ENCODE data around the gene ALG5.

Gene ALG5

GRCh38 chr13:36975172-36975571 lies 24.0 kb downstream of the ALG5 start:
- FAIRE-seq: no peak

- FAIRE-seq: no peak
These were observed 25.4 kb downstream of the ALG5 start for GRCh38 chr13:36973621-36974295.

- FAIRE-seq: no peak
These were observed 26.1 kb downstream of the ALG5 start for GRCh38 chr13:36973009-36973408.

GRCh38 chr13:36966404-36966803 lies 32.7 kb downstream of the ALG5 start:
- FAIRE-seq: no peak

- no peak for FAIRE-seq
These were observed 33.4 kb downstream of the ALG5 start for GRCh38 chr13:36965767-36966166.

GRCh38 chr13:36959456-36960116 lies 39.6 kb downstream of the ALG5 start:
- FAIRE-seq: no peak

GRCh38 chr13:36954542-36954941 lies 44.6 kb downstream of the ALG5 start:
- no peak for FAIRE-seq

- FAIRE-seq: no peak
These were observed 48.2 kb downstream of the ALG5 start for GRCh38 chr13:36950920-36951319.

- FAIRE-seq: no peak
These were observed 48.8 kb downstream of the ALG5 start for GRCh38 chr13:36950330-36950729.

- FAIRE-seq: no peak
These were observed 54.1 kb downstream of the ALG5 start for GRCh38 chr13:36945078-36945477.

- no peak for FAIRE-seq
These were observed 73.5 kb downstream of the ALG5 start for GRCh38 chr13:36925603-36926002.

- no peak for FAIRE-seq
These were observed 75.1 kb downstream of the ALG5 start for GRCh38 chr13:36924001-36924400.

- no peak for FAIRE-seq
These were observed 77.4 kb downstream of the ALG5 start for GRCh38 chr13:36921631-36922301.

GRCh38 chr13:36920616-36921185 lies 78.4 kb downstream of the ALG5 start:
- no peak for FAIRE-seq

GRCh38 chr13:36919833-36920615 lies 79.1 kb downstream of the ALG5 start, which contains the start of gene SMAD9:
SMAD9 (minus strand) TSS chr13:36920238; CDS start chr13:36879689, 40,549 bp downstream.
- FAIRE-seq: no peak

- FAIRE-seq: no peak
These were observed 79.8 kb downstream of the ALG5 start for GRCh38 chr13:36919171-36919832.

GRCh38 chr13:36918246-36919131 lies 80.7 kb downstream of the ALG5 start:
- no peak for FAIRE-seq

GRCh38 chr13:36917311-36917710 lies 81.8 kb downstream of the ALG5 start:
- FAIRE-seq: no peak

GRCh38 chr13:36915896-36916640 lies 83.1 kb downstream of the ALG5 start:
- no peak for FAIRE-seq

GRCh38 chr13:36915106-36915505 lies 84.0 kb downstream of the ALG5 start:
- no peak for FAIRE-seq
